Measurements from ENCODE around the gene SPACA6.

SPACA6 gene

GRCh38 chr19:51693260-51693659 is at the start of gene SPACA6:
SPACA6 (plus strand) TSS chr19:51693330; CDS start chr19:51693527, 197 bp downstream.
- no peak for DNase-seq

- peak; percentile 31 for DNase-seq
Observed at GRCh38 chr19:51644636-51645271, 48.4 kb upstream of the SPACA6 start.

GRCh38 chr19:51646730-51647129 is 46.4 kb upstream of the SPACA6 start, which contains the start of gene SIGLEC14:
SIGLEC14 (minus strand) TSS chr19:51646825; CDS start chr19:51646759, 66 bp downstream.
- peak; percentile 22 for DNase-seq

- no peak for DNase-seq
Observed at GRCh38 chr19:51647318-51647717, 45.8 kb upstream of the SPACA6 start.

GRCh38 chr19:51651216-51651846 is 41.8 kb upstream of the SPACA6 start:
- DNase-seq: peak; percentile 33

GRCh38 chr19:51652266-51652665 is 40.9 kb upstream of the SPACA6 start:
- no peak for DNase-seq

- DNase-seq: no peak
Observed at GRCh38 chr19:51653162-51653561, 40.0 kb upstream of the SPACA6 start.

- DNase-seq: peak; percentile 70
Observed at GRCh38 chr19:51654783-51655182, 38.3 kb upstream of the SPACA6 start.

- peak; percentile 93 for DNase-seq
Observed at GRCh38 chr19:51660975-51661600, 32.0 kb upstream of the SPACA6 start.

GRCh38 chr19:51663650-51664049 is 29.5 kb upstream of the SPACA6 start:
- DNase-seq: no peak

- DNase-seq: no peak
Observed at GRCh38 chr19:51664131-51664530, 29.0 kb upstream of the SPACA6 start.

- DNase-seq: peak; percentile 11
Observed at GRCh38 chr19:51664997-51665396, 28.1 kb upstream of the SPACA6 start.

- DNase-seq: no peak
Observed at GRCh38 chr19:51668216-51668615, 24.9 kb upstream of the SPACA6 start.

GRCh38 chr19:51675911-51676565 is 17.1 kb upstream of the SPACA6 start:
- DNase-seq: peak; percentile 72

- no peak for DNase-seq
Observed at GRCh38 chr19:51676566-51677083, 16.5 kb upstream of the SPACA6 start.

- DNase-seq: no peak
Observed at GRCh38 chr19:51680474-51680873, 12.7 kb upstream of the SPACA6 start.

- DNase-seq: peak; percentile 34
Observed at GRCh38 chr19:51681286-51681941, 11.7 kb upstream of the SPACA6 start.

GRCh38 chr19:51686171-51686570 is 7.0 kb upstream of the SPACA6 start:
- DNase-seq: no peak

GRCh38 chr19:51687791-51688670 is 5.1 kb upstream of the SPACA6 start:
- DNase-seq: no peak

- peak; percentile 82 for DNase-seq
Observed at GRCh38 chr19:51688671-51689571, 4.2 kb upstream of the SPACA6 start.

All from OCI-M1 (cell line).